ENCODE measurements around the gene NOX5. TPM values are rescaled to one million over a fixed set of nuclear protein-coding genes. Genes with fewer than 3 reads are reported as not detected.

NOX5 gene
- total and polyA plus RNA-seq, 8 donors, result under 0.01 to 0.92 (median 0.18) TPM; not detected in 2

- no peak for DNase-seq
- intact Hi-C loops (cut with DNase I; ENCODE audit: low total_unique reads), result no loop called here
- 53 to 72% (median 58%) methylated on average over 4 of the region's 4 CpGs for WGBS, 5 donors
- Histone ChIP-seq H3K27ac (no peak overlapping the region), H3K4me3 (no peak overlapping the region), H3K9me3 (no peaks in the 10 kb centered on the region), H3K27me3 (no peaks in the 10 kb centered on the region), H3K36me3 (no peaks in the 10 kb centered on the region), H3K4me1 (no peaks in the 10 kb centered on the region)
- TF ChIP-seq, protein P1, sequence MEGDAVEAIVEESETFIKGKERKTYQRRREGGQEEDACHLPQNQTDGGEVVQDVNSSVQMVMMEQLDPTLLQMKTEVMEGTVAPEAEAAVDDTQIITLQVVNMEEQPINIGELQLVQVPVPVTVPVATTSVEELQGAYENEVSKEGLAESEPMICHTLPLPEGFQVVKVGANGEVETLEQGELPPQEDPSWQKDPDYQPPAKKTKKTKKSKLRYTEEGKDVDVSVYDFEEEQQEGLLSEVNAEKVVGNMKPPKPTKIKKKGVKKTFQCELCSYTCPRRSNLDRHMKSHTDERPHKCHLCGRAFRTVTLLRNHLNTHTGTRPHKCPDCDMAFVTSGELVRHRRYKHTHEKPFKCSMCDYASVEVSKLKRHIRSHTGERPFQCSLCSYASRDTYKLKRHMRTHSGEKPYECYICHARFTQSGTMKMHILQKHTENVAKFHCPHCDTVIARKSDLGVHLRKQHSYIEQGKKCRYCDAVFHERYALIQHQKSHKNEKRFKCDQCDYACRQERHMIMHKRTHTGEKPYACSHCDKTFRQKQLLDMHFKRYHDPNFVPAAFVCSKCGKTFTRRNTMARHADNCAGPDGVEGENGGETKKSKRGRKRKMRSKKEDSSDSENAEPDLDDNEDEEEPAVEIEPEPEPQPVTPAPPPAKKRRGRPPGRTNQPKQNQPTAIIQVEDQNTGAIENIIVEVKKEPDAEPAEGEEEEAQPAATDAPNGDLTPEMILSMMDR (IDR thresholded peaks at IDR 0.05), result no peak
- no peak for TF ChIP-seq EP300 (IDR thresholded peaks at IDR 0.05)
Measured at GRCh38 chr15:69107025-69107620, 92.6 kb downstream of the NOX5 start.

Other genes with a start within 250 kb of the NOX5 start
- 100 to 1,000 TPM in 1 of 5 donors, 10 to 100 TPM in 4; 34.4 to 112 (median 65.2) TPM for gene ANP32A, start 193.8 kb upstream of the NOX5 start, total RNA-seq
- gene ANP32A, start 193.8 kb upstream of the NOX5 start, polyA plus RNA-seq, result 10 to 100 TPM; 53.1 to 80.5 (median 72.2) TPM
- 10 to 100 TPM in 1 of 5 donors, 1 to 10 TPM in 3, not detected in 1; 1.8 to 19.8 (median 2.3) TPM for gene SPESP1, start 84.2 kb upstream of the NOX5 start, total RNA-seq
- 1 to 10 TPM; 1.6 to 4.1 (median 3.4) TPM for gene SPESP1, start 84.2 kb upstream of the NOX5 start, polyA plus RNA-seq
- 10 to 100 TPM in 4 of 5 donors, 1 to 10 TPM in 1; 5.5 to 50.9 (median 27.2) TPM for gene GLCE, start 145.9 kb downstream of the NOX5 start, total RNA-seq
- 10 to 100 TPM in 1 of 3 donors, 1 to 10 TPM in 2; 6.1 to 27.5 (median 7.3) TPM for gene GLCE, start 145.9 kb downstream of the NOX5 start, polyA plus RNA-seq

Measured in stomach (tissue), 9 donors.